AG04450 (cell line): ENCODE results near the gene GPBAR1. TPM values are rescaled to one million over a fixed set of nuclear protein-coding genes. Genes with fewer than 3 reads are reported as not detected.

ENCODE experiments used
- CTCF ChIA-PET: fragments of 300-600, 350-600 bp; formaldehyde crosslinking; extraction: SDS; loops from one replicate; lab custom pipeline; 2022; ENCODE audit warnings: antibody characterized with exemption, inconsistent platforms; lab: Charles Lee
- POLR2A ChIA-PET: fragments of 350-600 bp; formaldehyde crosslinking; extraction: SDS; loops from one replicate; lab custom pipeline; 2021; ENCODE audit warnings: antibody characterized with exemption, inconsistent platforms; lab: Yijun Ruan, JAX
- DNase-seq: peaks from one replicate; pipeline ENCODE4 v3.0.0-alpha.2; 2011; ENCODE audit warnings: low read depth, low spot score
- H3K27ac ChIP-seq: one replicate; pipeline ENCODE4 v1.5.1; 2012; ENCODE audit warnings: low read depth, low read length, control low read depth
- H3K27me3 ChIP-seq: one replicate; pipeline ENCODE4 v1.6.0; 2012; ENCODE audit warnings: low read length; ENCODE audit not compliant: control insufficient read depth, insufficient read depth
- H3K4me3 ChIP-seq: 2 replicates; pipeline ENCODE4 v1.5.1; 2011; ENCODE audit warnings: mild to moderate bottlenecking, low read depth, low read length, control low read depth
- H3K9me3 ChIP-seq: 2 replicates; pipeline ENCODE4 v1.5.1; 2012; ENCODE audit warnings: low read length; ENCODE audit not compliant: control insufficient read depth, insufficient read depth
- CTCF ChIP-seq: IDR thresholded peaks from 2 replicates; pipeline ENCODE4 v1.5.1; 2011; ENCODE audit warnings: low read depth, low read length, control low read depth, inconsistent platforms
- polyA plus RNA-seq: library from polyadenylated mRNA; depleted of rRNA; stranded (reverse); fragments of >200 nt; gene quantifications from 2 replicates; pipeline ENCODE4 v1.2.3, GENCODE V29; 2011

Gene GPBAR1
- polyA plus RNA-seq, 1 experiment, result not detected

- no peaks in the 10 kb centered on the region for H3K9me3 ChIP-seq
- no peak for DNase-seq
- TF ChIP-seq CTCF, result no peak
- POLR2A ChIA-PET, result no interaction called here
- no peak overlapping the region for H3K4me3 ChIP-seq
- CTCF ChIA-PET, result interaction anchor here (0.6 to 1.0 kb wide), 2 partner anchors 80 to 119 kb away, joined by 3 read pairs; partner anchors contain the start of gene CATIP
- H3K27me3 ChIP-seq, result no peaks in the 10 kb centered on the region
- no peak overlapping the region for H3K27ac ChIP-seq
Measured at GRCh38 chr2:218276986-218277755, 16.4 kb downstream of the GPBAR1 start.

DNA sequence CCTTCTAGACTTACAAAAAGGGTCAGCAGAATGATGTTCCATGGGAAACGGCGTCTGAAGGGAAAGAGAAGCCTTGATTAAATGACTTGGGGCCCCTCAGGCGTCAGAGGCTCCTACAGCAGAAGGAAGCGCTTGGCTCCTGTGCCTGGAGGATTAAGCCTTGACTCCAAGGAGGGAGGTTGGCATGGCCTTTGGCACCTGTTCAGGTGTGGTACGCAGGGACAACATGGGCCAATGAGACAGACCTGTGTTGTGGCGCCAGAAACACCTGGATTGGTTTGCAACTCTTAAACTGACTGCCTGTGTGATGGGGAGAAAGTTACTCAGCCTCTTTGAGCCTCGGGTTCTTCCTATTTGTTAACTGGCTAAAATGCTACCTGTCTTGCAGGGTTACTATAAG lies 17.1 kb downstream of the GPBAR1 start:
- no peak overlapping the region for H3K4me3 ChIP-seq
- H3K27ac ChIP-seq, result no peak overlapping the region
- H3K27me3 ChIP-seq, result no peaks in the 10 kb centered on the region
- ChIA-PET CTCF (interaction anchor here (0.6 to 1.0 kb wide), 2 partner anchors 79 to 118 kb away, joined by 3 read pairs; partner anchors contain the start of gene CATIP), POLR2A (no interaction called here)
- no peaks in the 10 kb centered on the region for H3K9me3 ChIP-seq
- DNase-seq, result no peak
- no peak for TF ChIP-seq CTCF

DNA sequence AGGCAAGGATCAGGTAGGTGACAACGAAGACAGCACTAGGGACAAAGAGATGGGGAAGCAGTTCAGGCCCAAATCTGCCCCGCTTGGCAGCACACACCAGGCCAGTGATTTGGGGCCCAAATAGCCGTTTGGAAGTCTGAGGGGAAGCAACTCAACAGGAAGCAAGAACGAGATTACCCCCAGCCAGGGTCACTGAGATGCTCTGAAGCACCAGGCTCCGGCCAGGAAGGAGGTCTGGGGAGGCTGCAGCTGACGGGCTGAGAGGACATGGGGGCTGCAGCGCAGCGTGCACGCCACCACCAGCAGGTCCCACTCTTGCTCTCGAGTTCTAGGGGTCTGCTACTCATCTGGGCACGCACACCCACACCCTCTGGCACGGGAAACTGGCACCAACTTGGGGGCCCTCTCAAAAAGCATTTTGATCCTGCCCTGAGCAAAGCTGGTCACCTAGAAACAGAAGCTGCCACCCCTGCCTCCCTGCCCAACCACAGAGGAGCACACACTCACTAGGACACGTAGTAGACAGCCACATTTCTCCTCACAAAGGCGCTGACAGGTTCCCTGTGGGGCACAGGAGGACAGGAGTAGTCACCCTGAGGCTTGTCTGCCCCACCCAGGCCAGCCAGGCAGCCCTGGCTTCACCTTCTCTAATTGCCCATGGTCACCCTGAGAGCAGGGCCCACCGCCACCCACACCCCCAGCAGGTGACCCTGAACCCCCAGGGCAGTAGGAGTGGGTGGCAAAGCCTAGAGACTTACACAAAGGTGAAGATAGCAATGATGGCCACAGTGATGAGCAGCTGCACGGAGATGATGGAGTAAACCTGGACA lies 17.9 kb downstream of the GPBAR1 start:
- POLR2A ChIA-PET, result no interaction called here
- DNase-seq, result no peak
- CTCF ChIA-PET, result interaction anchor here (1.2 to 1.7 kb wide), 2 partner anchors 8 to 14 kb away, joined by 3 to 6 read pairs; partner anchors contain the start of genes AAMP, PNKD and TMBIM1

GRCh38 chr2:218280260-218280870 lies 19.6 kb downstream of the GPBAR1 start:
- no peak for DNase-seq
- Histone ChIP-seq H3K4me3 (no peak overlapping the region), H3K27ac (no peak overlapping the region), H3K9me3 (no peaks in the 10 kb centered on the region), H3K27me3 (no peaks in the 10 kb centered on the region)
- TF ChIP-seq CTCF, result no peak
- ChIA-PET CTCF (interaction anchor here (0.5 to 1.7 kb wide), 2 partner anchors 12 to 52 kb away, joined by 4 to 6 read pairs; partner anchors contain the start of gene TMBIM1), POLR2A (interaction anchor here (0.7 kb wide), 1 partner anchor 78 kb away, joined by 3 read pairs; no protein-coding TSS in a partner anchor)

More for the DNA sequence above, 17.9 kb downstream of the GPBAR1 start:
- no peaks in the 10 kb centered on the region for H3K27me3 ChIP-seq
- H3K9me3 ChIP-seq, result no peaks in the 10 kb centered on the region
- TF ChIP-seq CTCF, result no peak
- H3K27ac ChIP-seq, result no peak overlapping the region
- no peak overlapping the region for H3K4me3 ChIP-seq
